RWPE1 (cell line): ENCODE measurements around the gene DNAJC13.

ENCODE experiments used
- CTCF ChIA-PET: fragments of 350-600 bp; sonication (Branson Sonifier 250); formaldehyde crosslinking; extraction: SDS; loops from one replicate; lab custom pipeline; 2021; lab: Yijun Ruan, JAX
- POLR2A ChIA-PET: fragments of 400-600 bp; formaldehyde crosslinking; extraction: SDS; loops from one replicate; lab custom pipeline; 2020; ENCODE audit warnings: antibody characterized with exemption; ENCODE audit not compliant: low non-redundant PET; lab: Yijun Ruan, JAX
- DNase-seq: peaks from one replicate; pipeline ENCODE4 v3.0.0; 2012; ENCODE audit warnings: low spot score
- H3K27ac ChIP-seq: fragments of 450-650 bp; 2 replicates; pipeline ENCODE4 v1.5.1; 2017
- TF ChIP-seq, protein P1 (sequence below): fragments of 450-650 bp; conservative IDR thresholded peaks from 2 replicates; pipeline ENCODE4 v1.5.1; 2017; ENCODE audit warnings: low read depth, mild to moderate bottlenecking

Gene DNAJC13

DNA sequence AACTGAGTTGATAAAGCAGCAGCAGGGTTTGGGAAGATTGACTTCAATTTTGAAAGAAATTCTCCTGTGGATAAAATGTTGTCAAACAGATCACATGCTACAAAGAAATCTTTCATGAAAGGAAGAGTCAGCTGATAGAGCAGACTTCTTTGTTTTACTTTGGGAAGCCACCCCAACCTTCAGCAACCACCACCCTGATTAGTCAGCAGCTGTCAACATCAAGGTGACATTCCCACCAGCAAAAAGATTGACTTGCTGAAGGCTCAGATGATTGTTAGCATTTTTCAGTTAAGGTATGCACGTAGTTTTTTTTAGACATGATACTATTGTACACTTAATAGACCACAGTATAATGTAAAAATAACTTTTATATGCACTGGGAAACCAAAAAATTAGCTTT lies 92.2 kb downstream of the DNAJC13 start:
- CTCF ChIA-PET: interaction anchor here (0.7 to 1.3 kb wide), 2 partner anchors 15 to 133 kb away, joined by 3 read pairs; no protein-coding TSS in a partner anchor
- POLR2A ChIA-PET: no interaction called here
- TF ChIP-seq, protein P1, sequence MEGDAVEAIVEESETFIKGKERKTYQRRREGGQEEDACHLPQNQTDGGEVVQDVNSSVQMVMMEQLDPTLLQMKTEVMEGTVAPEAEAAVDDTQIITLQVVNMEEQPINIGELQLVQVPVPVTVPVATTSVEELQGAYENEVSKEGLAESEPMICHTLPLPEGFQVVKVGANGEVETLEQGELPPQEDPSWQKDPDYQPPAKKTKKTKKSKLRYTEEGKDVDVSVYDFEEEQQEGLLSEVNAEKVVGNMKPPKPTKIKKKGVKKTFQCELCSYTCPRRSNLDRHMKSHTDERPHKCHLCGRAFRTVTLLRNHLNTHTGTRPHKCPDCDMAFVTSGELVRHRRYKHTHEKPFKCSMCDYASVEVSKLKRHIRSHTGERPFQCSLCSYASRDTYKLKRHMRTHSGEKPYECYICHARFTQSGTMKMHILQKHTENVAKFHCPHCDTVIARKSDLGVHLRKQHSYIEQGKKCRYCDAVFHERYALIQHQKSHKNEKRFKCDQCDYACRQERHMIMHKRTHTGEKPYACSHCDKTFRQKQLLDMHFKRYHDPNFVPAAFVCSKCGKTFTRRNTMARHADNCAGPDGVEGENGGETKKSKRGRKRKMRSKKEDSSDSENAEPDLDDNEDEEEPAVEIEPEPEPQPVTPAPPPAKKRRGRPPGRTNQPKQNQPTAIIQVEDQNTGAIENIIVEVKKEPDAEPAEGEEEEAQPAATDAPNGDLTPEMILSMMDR: no peak
- H3K27ac ChIP-seq: no peak overlapping the region
- DNase-seq: no peak

GRCh38 chr3:132513057-132513456 lies 95.8 kb downstream of the DNAJC13 start:
- ChIA-PET POLR2A (no interaction called here), CTCF (no interaction called here)
- no peak overlapping the region for H3K27ac ChIP-seq
- DNase-seq: no peak
- TF ChIP-seq, protein P1: no peak

GRCh38 chr3:132517311-132517710 lies 100.0 kb downstream of the DNAJC13 start:
- TF ChIP-seq, protein P1: no peak
- H3K27ac ChIP-seq: no peak overlapping the region
- no peak for DNase-seq
- CTCF ChIA-PET: no interaction called here
- POLR2A ChIA-PET: no interaction called here

- DNase-seq: no peak
- TF ChIP-seq, protein P1: no peak
- CTCF ChIA-PET: no interaction called here
- POLR2A ChIA-PET: no interaction called here
- H3K27ac ChIP-seq: no peak overlapping the region
These were observed 102.6 kb downstream of the DNAJC13 start for GRCh38 chr3:132519914-132520313.

DNA sequence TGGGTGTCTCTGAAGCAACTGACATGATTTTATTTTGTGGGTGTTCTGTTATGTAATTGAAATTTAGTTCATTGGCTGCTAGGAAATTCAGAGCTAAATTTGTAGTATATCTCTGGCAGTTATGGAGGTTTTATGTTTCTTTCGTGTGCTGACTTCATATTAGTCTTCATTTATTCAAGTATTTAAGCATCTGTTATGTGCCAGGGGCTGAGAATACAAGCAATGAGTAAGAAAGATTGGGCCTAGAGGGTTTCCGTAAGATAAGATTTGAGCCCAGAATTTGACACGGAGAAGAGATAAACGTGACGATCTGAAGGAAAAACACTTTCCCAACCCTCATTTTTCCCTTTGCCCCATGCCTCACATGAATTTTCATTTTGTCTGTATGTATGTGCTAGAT lies 104.6 kb downstream of the DNAJC13 start:
- no peak overlapping the region for H3K27ac ChIP-seq
- TF ChIP-seq, protein P1: no peak
- POLR2A ChIA-PET: no interaction called here
- CTCF ChIA-PET: no interaction called here
- no peak for DNase-seq

DNA sequence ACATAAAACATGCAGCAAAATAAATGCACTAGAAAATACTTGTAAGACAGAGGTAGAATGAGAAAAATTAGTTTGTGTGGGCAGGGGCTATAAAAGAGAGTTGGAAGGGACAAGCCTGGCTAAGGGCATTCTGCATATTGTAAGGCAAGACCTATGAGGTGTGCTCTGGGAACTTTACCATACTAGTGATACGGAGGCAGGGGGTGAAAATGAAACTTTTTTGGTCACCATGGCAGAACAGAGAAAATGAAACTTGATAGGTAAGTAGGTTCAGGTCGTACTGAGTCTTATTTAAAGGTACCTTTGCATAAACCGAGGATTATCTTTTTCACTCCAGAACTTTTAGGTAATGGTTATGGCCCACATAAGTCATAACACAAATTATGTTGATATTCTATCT lies 105.1 kb downstream of the DNAJC13 start:
- TF ChIP-seq, protein P1: no peak
- ChIA-PET POLR2A (no interaction called here), CTCF (no interaction called here)
- DNase-seq: no peak
- no peak overlapping the region for H3K27ac ChIP-seq
